ENCODE measurements around the gene NAA35.

The NAA35 gene

DNA sequence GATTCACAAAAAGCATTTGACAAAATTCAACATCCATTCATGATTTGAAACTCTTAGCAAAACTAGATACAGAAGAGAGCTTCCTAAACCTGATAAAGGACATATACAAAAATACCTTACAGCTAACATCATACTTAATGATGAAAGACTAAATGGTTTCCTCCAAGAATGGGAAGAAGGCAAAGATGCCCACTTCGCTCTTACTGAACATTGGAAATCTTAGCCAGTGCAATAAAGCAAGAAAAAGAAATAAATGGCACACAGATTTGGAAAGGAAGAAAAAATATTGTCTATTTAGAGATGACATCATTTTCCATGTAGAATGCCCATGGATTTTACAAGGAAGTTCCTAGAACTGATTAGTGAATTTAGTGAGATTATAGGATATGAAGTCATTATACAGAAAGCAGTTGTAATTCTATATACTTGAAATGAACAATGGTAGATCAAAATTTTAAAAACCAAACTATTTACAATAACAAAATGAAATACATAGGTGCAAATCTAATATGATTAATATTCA lies 64.4 kb downstream of the NAA35 start:
- no peak for DNase-seq
- in situ Hi-C loops (cut with HindIII; ENCODE audit: low pct_ligation_motif_present, low pct_unique_long_range_greater_than_20kb, low sequenced_read_pairs): no loop called here

DNA sequence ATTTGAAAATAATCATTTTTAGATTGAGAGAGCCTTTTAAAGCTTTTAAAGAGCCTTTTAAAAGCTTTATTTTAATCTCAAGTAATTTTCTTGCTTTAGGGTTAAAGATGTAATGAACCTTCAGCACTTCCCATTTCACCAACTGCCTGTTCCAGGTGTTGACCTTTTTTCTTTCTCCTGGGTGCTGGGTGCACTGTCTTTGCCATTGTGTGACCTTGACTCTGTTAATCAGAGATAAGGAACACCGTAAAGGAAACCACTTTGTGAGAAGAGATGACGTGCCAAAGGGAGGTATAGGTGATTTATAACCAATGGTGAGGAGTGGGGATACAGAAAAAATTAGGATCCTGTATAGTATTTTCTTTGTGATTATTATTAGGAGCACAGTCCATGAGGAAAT lies 68.2 kb downstream of the NAA35 start:
- in situ Hi-C loops (cut with HindIII; ENCODE audit: low pct_ligation_motif_present, low pct_unique_long_range_greater_than_20kb, low sequenced_read_pairs): no loop called here
- no peak for DNase-seq

DNA sequence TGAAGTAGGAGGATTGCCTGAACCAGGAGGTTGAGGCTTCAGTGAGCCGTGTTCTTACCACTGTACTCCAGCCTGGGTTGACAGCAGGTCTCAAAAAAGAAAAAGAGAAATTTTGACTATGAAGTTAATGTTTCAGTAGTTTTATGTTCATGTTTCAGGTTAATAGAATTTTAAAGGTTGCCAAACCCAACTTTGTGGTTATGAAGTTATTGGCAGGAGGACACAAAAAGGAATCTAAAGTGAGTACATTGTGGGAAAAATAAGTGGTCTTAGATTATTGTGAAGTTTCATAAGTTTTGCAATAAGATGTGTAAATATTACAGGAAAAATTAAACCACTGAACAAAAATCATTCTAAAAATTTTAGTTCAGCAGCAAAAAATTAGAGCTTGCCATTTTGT lies 79.8 kb downstream of the NAA35 start:
- in situ Hi-C loops (cut with HindIII; ENCODE audit: low pct_ligation_motif_present, low pct_unique_long_range_greater_than_20kb, low sequenced_read_pairs): no loop called here
- DNase-seq: no peak

DNA sequence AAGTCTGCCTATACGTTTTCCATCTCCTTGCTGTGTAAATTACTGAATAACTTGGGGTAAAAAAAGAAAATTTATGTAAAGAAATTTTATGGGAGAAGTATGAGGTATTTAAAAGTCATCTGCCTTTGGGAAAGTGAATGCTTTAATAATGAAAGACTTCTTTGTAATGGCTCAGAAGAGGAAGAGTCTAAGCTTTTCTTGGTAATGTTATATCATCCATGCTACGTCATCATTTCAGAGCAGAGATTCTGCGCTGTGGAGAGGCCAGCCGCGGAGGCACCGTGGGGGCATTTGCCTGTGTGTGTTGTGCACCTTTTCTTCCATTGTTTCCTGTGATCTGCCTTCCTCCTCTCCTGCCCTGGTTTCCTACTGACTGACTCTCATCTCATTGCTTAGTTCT lies 80.2 kb downstream of the NAA35 start:
- in situ Hi-C loops (cut with HindIII; ENCODE audit: low pct_ligation_motif_present, low pct_unique_long_range_greater_than_20kb, low sequenced_read_pairs): no loop called here
- DNase-seq: no peak

DNA sequence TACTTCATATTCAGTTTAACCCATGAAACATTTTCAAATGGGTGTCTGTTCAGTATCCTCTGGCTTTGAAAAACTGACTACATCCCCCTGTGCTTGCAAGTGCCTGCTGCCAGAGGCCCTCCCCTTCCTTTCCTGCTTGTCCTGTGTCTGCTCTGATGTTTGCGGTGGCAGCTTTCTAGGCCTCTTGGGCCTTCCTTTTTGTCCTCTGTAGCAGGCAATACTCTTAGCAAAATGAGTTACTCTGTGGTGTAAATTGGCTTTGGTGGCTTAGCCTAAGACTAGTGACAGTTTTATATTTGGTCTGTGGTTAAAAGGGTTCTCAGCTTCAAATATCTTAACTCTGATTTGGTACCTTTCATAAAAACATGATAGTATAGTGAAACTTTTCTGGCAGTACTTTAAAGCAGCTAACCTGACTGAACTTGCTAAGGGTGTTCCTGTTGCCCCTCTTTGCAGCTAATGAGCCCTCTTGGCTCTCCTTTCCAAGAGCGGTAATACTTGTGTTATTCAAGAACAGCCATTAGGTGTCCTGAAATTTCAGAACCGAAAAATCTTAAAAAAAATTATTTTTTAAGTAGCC lies 81.8 kb downstream of the NAA35 start:
- no peak for DNase-seq
- in situ Hi-C loops (cut with HindIII; ENCODE audit: low pct_ligation_motif_present, low pct_unique_long_range_greater_than_20kb, low sequenced_read_pairs): no loop called here

DNA sequence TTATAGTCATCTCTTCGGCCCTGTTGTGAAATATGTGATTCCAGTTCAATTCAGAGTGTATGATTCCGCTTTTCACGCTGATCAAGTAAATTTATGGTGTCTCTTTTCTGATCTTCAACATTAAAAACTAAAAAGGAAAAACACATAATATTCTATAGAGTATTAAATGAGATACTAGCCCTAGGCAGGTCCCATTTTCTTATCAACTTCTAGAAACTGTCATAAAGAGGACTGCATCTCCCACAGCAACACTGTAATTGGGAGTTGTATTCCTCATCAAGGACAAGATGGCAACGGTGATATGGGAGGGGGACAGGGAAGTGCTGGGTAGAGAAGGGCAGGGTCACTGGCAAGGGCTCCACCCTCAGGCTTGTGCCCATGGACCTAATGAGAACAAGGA lies 86.8 kb downstream of the NAA35 start:
- DNase-seq: no peak
- in situ Hi-C loops (cut with HindIII; ENCODE audit: low pct_ligation_motif_present, low pct_unique_long_range_greater_than_20kb, low sequenced_read_pairs): no loop called here

DNA sequence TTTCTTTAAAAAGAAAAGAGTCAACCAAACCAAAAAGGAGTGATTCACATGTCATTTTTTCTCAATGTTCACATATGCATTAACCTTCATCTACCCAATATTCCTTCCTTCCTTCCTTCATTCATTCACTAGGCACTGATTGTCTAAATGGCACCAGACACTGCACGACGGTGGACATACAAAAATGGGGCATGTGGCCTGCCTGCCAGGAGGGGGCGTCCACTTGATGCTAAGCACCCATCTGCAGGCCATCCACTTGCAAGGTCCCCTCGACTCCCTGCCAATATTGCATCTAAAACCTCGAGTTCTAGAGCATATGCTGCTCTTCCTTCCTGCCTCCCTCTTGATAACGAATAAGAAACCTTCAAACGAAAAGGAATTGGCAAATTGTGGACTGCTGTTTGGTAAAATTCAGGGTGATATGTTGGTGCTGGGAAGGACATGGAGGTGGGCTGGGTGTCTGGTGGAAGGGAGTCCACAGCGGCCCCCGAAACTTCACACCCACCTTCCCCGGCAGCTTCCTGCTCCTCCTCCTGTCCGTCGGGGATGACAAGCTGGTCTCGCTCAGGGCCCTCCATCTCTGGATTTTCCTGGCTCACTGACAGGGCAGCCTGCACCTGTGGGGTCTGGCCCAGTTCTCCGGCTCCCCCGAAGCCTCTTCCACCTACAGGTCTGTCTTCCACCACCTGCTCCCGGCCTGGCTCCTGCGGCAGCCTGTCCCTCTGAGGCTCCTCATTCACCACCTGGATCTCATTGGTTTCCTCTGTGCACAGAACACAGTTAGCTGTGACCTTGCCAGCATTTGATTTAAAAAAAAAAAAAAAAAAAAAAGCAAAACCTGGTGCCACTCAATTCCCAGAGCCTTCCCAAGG lies 94.2 kb downstream of the NAA35 start:
- DNase-seq: peak; percentile 51
- in situ Hi-C loops (cut with HindIII; ENCODE audit: low pct_ligation_motif_present, low pct_unique_long_range_greater_than_20kb, low sequenced_read_pairs): no loop called here

DNA sequence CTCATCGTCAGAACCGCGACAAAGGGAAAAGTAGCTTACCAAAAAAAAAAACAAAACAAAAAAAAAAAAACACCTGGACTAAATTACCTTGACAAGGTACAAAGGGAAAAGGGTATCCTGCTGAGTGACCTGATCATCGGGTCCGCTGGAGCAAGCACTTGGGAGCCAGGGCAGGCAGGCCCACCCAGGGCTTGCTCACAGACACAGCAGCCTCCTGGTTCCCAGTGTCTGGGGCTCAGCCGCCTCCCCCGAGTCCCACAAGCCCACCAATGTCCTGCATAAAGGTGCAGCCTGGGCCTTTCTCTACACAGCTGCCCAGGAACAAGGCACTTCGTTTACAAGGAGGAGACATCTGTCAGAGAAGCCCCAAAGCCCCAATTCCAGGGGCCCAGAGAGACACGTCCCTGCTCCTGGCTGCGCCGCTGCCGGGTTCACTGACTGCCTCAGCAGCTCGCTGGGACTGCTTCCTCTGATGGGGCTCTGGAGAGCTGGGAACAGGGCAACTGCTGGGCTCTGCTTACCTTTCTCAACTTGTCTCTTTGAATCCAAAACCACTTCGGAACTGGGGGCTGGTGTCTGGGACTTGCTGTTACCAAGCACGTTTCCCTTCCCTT lies 95.0 kb downstream of the NAA35 start:
- in situ Hi-C loops (cut with HindIII; ENCODE audit: low pct_ligation_motif_present, low pct_unique_long_range_greater_than_20kb, low sequenced_read_pairs): no loop called here
- DNase-seq: no peak

DNA sequence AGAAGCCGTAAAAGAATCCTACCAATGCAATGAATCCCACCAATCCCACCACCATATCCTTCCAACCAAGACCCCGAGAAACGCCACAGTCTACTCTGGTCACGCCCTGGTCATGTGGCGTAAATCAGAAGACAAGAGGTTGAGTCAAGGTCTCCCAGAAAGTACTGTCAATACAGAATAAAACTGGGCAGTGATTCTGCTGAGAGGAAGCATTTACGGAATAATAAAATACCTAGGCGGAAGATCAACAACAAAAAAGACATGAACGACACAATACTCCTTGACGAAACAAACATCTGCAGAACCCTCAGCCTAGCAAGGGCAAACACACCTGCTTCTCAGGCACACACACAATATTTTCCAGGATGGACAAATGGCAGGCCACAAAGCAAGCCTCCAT lies 95.6 kb downstream of the NAA35 start:
- in situ Hi-C loops (cut with HindIII; ENCODE audit: low pct_ligation_motif_present, low pct_unique_long_range_greater_than_20kb, low sequenced_read_pairs): no loop called here

DNA sequence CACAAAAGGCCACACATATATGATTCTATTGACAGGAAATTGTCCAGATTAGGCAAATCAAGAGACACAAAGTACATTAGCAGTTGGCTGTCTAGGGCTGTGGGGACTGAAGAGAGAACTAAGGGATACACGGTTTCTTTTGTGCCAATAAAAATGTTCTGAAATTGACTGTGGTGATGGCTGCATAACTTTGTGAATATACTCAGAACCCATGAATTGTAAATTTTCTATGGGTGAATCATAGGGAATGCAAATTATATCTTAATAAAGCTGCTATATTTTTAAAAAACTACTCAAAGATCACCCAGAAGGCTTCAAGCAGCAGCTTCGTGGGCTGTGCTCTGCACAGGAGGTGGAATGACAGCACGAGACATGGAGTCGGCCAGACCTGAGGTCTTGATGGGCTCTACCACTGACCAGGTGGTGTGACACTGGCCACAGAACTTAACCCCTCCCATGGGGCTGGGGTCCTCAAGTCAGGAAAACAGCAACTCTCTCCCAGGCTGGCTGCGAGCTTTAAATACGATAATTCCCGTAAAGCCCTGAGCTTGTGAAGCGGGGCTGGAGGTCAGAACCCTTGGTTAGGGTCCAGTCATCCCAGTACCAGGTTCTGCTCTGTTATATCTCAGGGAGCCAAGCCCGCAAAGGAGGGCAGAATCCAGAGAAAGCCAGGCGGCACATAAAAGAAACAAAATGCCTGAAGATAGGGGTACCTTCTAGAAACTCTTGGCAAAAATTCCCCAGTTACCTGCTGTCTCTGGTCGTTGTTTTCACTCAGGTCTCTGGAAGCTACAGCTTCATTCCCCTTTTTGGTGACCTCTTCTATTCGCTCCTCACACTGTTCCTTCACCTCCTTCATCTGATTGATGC lies 99.3 kb downstream of the NAA35 start:
- in situ Hi-C loops (cut with HindIII; ENCODE audit: low pct_ligation_motif_present, low pct_unique_long_range_greater_than_20kb, low sequenced_read_pairs): no loop called here
- no peak for DNase-seq

More for the DNA sequence above, 95.6 kb downstream of the NAA35 start:
- DNase-seq: no peak

DNA sequence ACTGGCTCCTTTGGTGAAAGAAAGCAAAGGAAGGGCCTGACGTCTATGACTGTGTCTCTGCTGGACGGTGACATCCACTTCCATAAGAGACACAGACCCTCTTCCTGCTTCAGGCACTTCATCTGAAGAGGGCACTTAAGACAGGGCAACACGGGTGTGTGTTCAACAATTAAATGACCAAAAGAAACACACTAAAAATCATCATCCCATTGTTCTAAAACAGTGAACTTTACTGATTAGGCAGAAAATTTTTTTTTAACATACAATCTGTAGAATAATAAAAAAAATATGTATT lies 99.9 kb downstream of the NAA35 start:
- in situ Hi-C loops (cut with HindIII; ENCODE audit: low pct_ligation_motif_present, low pct_unique_long_range_greater_than_20kb, low sequenced_read_pairs): no loop called here
- DNase-seq: no peak

DNA sequence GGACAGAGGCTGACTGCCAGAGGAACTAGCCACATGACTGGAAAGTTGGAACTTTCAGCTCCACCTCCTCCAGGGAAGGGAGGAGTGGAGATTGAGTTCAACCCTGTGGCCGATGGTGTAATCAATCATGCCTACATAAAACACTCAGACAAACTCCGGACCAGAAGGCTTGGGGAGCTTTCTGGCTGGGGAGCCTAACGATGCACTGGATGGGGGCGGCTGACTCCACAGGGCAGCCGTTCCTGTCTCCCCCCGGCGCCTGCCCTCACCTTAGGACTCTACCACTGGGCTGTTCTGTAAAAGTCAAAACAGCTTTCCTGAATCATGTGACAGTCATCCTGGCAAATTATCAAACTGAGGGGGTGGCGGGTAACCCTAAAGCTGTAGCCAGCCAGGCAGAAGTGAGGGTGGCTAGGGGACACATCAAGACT lies 100.4 kb downstream of the NAA35 start:
- DNase-seq: no peak

DNA sequence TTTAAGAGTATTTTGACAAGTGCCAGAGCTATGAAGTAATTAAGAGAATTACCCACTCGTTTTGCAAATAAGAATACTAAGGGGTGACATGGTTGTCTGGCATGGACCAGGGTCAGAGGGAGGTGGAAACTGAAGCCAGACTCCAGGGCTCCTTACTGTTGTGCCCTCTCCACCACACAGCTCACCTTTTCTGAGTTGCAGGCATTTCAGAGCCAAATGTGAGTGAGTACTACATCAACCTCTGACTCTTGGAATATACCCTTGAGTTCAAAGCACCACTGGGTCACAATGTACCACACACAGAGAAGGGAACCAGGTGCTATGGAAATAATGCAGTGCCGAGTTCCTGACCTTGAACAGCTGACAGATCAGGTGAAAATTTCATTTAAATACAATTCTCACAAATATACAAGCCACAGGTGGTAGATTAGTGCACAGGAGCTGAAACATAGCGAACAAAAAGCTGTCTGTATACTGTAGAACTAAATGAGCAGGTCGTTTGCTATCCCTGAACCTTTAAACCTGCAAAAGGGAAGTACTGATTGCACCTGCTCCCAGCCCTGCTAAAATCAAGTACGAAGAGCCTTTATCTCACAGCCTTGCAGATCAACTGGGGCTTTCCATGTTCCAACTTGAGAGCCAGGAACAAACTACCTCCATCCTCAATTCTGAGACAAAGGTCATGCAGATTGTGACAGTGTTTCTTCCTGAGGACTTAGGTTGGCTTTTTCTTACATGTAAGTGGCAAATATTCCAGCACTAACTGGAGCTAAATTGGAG lies 101.4 kb downstream of the NAA35 start:
- in situ Hi-C loops (cut with HindIII; ENCODE audit: low pct_ligation_motif_present, low pct_unique_long_range_greater_than_20kb, low sequenced_read_pairs): no loop called here
- DNase-seq: no peak

More for the DNA sequence above, 100.4 kb downstream of the NAA35 start:
- in situ Hi-C loops (cut with HindIII; ENCODE audit: low pct_ligation_motif_present, low pct_unique_long_range_greater_than_20kb, low sequenced_read_pairs): no loop called here

DNA sequence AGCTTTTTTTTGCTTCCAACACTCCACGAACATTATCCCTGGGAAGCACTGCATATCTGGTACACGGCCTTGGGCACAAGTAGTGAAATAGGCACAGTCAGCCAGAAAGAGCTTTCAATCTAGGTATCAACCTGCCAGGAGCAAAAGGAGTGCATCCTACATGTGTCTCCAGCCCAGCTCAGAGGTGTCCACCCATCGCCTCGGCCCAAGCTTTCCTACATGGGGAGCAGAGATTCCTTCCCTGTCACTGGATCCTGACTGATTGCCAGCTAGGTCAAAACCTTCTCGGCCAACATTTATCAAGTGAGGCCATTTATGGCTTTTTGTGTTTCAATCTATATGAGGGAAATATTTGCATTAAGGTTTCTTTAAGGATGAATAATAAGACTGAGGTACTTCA lies 102.6 kb downstream of the NAA35 start:
- in situ Hi-C loops (cut with HindIII; ENCODE audit: low pct_ligation_motif_present, low pct_unique_long_range_greater_than_20kb, low sequenced_read_pairs): no loop called here
- DNase-seq: no peak

DNA sequence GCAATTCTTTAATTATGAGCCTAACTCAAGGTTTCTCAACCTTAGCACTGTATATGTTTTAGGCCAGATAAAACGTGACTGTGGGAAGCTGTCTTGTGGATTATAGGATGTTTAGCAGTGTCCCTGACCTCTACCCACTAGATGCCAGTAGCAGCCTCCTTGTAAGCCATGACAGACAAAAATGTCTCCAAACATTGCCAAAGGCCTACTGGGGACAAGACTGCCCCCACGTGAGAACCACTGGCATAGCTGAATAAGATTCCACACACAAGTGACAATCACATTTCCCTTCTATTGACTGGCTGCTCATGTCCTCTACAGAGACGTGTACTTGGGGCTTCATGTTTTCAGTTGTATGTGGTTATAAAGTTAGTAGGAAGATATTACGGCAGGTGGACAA lies 103.1 kb downstream of the NAA35 start:
- DNase-seq: no peak
- in situ Hi-C loops (cut with HindIII; ENCODE audit: low pct_ligation_motif_present, low pct_unique_long_range_greater_than_20kb, low sequenced_read_pairs): no loop called here

DNA sequence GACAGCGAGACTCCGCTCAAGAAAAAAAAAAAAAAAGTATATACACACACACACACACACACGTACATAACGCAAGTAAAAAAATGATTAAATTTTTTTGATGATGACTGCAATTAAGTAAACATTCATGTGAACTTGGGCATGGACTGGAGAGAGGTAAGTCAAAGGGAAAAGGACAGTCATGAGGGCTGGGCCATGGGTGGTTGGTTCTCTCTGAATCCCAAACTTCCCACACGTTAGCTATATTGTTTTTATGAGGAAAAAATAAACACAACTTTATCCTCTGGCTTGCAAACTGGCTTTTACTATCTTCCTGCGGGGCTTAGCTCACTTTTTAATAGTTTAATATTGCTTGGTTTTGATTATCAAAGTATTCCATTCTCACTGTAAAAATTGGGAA lies 104.7 kb downstream of the NAA35 start:
- DNase-seq: no peak
- in situ Hi-C loops (cut with HindIII; ENCODE audit: low pct_ligation_motif_present, low pct_unique_long_range_greater_than_20kb, low sequenced_read_pairs): no loop called here

DNA sequence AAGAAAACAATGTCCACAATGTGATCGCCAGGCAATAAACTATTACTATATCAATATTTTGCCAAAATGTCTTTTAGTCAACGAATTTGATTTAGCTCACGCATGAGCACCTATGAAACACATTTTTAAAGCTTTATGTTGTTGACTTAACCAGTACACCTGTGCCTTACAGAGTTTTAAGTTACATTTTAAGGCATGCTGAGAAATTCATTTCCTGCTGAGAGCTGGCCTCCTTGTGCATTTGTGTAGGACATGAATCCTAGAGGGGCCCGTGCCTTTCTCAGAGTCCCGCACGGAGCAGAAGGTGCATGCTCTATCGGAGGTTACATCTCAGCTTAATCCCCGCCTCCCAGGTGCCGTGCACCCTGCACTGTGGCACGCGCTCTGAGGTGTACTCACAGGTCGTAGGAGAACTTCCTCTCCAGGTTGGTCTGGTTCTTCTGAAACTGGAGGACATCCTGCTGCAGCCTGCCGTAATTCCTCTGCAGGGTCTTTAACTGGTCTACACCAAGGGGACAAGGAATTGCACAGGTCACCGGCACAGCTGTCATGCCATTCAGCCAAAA lies 105.2 kb downstream of the NAA35 start:
- no peak for DNase-seq
- in situ Hi-C loops (cut with HindIII; ENCODE audit: low pct_ligation_motif_present, low pct_unique_long_range_greater_than_20kb, low sequenced_read_pairs): no loop called here

DNA sequence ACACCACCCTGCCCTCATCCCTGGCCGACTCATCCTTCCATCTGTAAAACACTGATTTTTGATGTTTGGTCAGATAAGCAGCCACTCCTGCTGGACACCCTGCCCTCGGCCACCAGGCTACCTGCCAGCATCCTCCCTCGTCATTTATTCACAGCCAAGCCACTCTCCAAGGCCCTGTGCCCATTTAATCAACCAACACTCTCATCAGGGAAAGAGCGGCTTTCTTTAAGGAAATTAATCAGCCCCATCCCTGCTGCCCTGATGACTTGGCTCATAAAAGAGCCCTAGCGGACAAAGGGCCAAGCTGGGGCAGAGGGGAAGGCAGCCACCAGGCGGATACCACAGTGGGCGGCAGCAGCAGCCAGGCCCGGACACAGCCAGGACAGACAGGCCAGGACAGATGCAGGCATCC lies 106.0 kb downstream of the NAA35 start:
- in situ Hi-C loops (cut with HindIII; ENCODE audit: low pct_ligation_motif_present, low pct_unique_long_range_greater_than_20kb, low sequenced_read_pairs): no loop called here
- no peak for DNase-seq
